ENCODE results near the gene MCTP1.
A peak's percentile ranks its signal among the peaks of the same experiment; 100 is the strongest.
"Not testable (repeated sequence)": the region's sequence is repeated elsewhere in the genome, so short reads cannot be mapped to it uniquely, and the experiment has no call there.

Gene MCTP1

GRCh38 chr5:94870511-94871183 lies 414.2 kb downstream of the MCTP1 start:
- no peak for DNase-seq (ENCODE audit: low read depth)

GRCh38 chr5:94869921-94870320 lies 415.0 kb downstream of the MCTP1 start:
- no peak for DNase-seq (ENCODE audit: low read depth)

- DNase-seq (ENCODE audit: low read depth): no peak
Measured at GRCh38 chr5:94863951-94864350, 420.9 kb downstream of the MCTP1 start.

- no peak for DNase-seq (ENCODE audit: low read depth)
Measured at GRCh38 chr5:94857111-94857510, 427.8 kb downstream of the MCTP1 start.

GRCh38 chr5:94856257-94856800 lies 428.6 kb downstream of the MCTP1 start:
- DNase-seq (ENCODE audit: low read depth): no peak

- no peak for DNase-seq (ENCODE audit: low read depth)
Measured at GRCh38 chr5:94855543-94855942, 429.4 kb downstream of the MCTP1 start.

GRCh38 chr5:94853120-94853519 lies 431.8 kb downstream of the MCTP1 start:
- no peak for DNase-seq (ENCODE audit: low read depth)

- DNase-seq (ENCODE audit: low read depth): no peak
Measured at GRCh38 chr5:94850960-94851359, 433.9 kb downstream of the MCTP1 start.

GRCh38 chr5:94849821-94850736 lies 434.8 kb downstream of the MCTP1 start:
- peak; percentile 8 for DNase-seq (ENCODE audit: low read depth)

- DNase-seq (ENCODE audit: low read depth): no peak
Measured at GRCh38 chr5:94849324-94849723, 435.6 kb downstream of the MCTP1 start.

- DNase-seq (ENCODE audit: low read depth): no peak
Measured at GRCh38 chr5:94847726-94848125, 437.2 kb downstream of the MCTP1 start.

- DNase-seq (ENCODE audit: low read depth): no peak
Measured at GRCh38 chr5:94847019-94847418, 437.9 kb downstream of the MCTP1 start.

- DNase-seq (ENCODE audit: low read depth): not testable (repeated sequence)
Measured at GRCh38 chr5:94845696-94846095, 439.2 kb downstream of the MCTP1 start.

GRCh38 chr5:94841598-94842322 lies 443.1 kb downstream of the MCTP1 start:
- DNase-seq (ENCODE audit: low read depth): no peak

- DNase-seq (ENCODE audit: low read depth): no peak
Measured at GRCh38 chr5:94833851-94834250, 451.0 kb downstream of the MCTP1 start.

GRCh38 chr5:94832685-94833084 lies 452.2 kb downstream of the MCTP1 start:
- no peak for DNase-seq (ENCODE audit: low read depth)

- no peak for DNase-seq (ENCODE audit: low read depth)
Measured at GRCh38 chr5:94830520-94830919, 454.4 kb downstream of the MCTP1 start.

GRCh38 chr5:94828222-94828621 lies 456.7 kb downstream of the MCTP1 start:
- not testable (repeated sequence) for DNase-seq (ENCODE audit: low read depth)

- no peak for DNase-seq (ENCODE audit: low read depth)
Measured at GRCh38 chr5:94820488-94820887, 464.4 kb downstream of the MCTP1 start.

- DNase-seq (ENCODE audit: low read depth): no peak
Measured at GRCh38 chr5:94818904-94819303, 466.0 kb downstream of the MCTP1 start.

- DNase-seq (ENCODE audit: low read depth): no peak
Measured at GRCh38 chr5:94815313-94816039, 469.4 kb downstream of the MCTP1 start.

- DNase-seq (ENCODE audit: low read depth): no peak
Measured at GRCh38 chr5:94812232-94812631, 472.7 kb downstream of the MCTP1 start.
